ENCODE data around the gene DIAPH3.

Gene DIAPH3

GRCh38 chr13:59888408-59888807, 275.3 kb downstream of the DIAPH3 start:
- H3K4ac ChIP-seq (ENCODE audit: low read depth in 1 of 2, low read length in 2 of 2): no peak overlapping the region
- WGBS: no CpG with 5 or more reads among the region's 2 CpGs
- H4K91ac ChIP-seq (ENCODE audit: low read length): no peak overlapping the region
- no peak overlapping the region for H3K23ac ChIP-seq (ENCODE audit: low read length in 2 of 2)
- no peak overlapping the region for H3K27ac ChIP-seq (ENCODE audit: low read length, poor library complexity, severe bottlenecking)
- no peak overlapping the region for H4K8ac ChIP-seq (ENCODE audit: low read length)
- H3K4me1 ChIP-seq (ENCODE audit: control insufficient read depth, insufficient read depth, low read depth, low read length): no peaks in the 10 kb centered on the region
- no peaks in the 10 kb centered on the region for H3K36me3 ChIP-seq (ENCODE audit: control insufficient read depth in 1 of 2, insufficient read depth in 2 of 2, low read depth in 1 of 2, low read length in 2 of 2)
- no peak overlapping the region for H2AK5ac ChIP-seq (ENCODE audit: low read length, severe bottlenecking)
- DNase-seq: no peak
- no peak overlapping the region for H3K9ac ChIP-seq (ENCODE audit: low read length)
- H2AFZ ChIP-seq (ENCODE audit: low read depth, low read length): no peak overlapping the region
- no peak overlapping the region for H2BK15ac ChIP-seq (ENCODE audit: low read depth, poor library complexity, severe bottlenecking)
- H3K4me2 ChIP-seq (ENCODE audit: low read length, poor library complexity, severe bottlenecking): no peak overlapping the region
- no peak overlapping the region for H2BK12ac ChIP-seq (ENCODE audit: low read length in 2 of 2)
- H3K9me3 ChIP-seq (ENCODE audit: control insufficient read depth, low read length): no peaks in the 10 kb centered on the region
- H3K27me3 ChIP-seq (ENCODE audit: control insufficient read depth in 1 of 2, insufficient read depth in 1 of 2, low read length in 2 of 2): no peaks in the 10 kb centered on the region
- peaks cover 6% of the 10 kb centered on the region for H3K79me1 ChIP-seq (replicated peaks; ENCODE audit: low read length, poor library complexity, severe bottlenecking)
- no peak overlapping the region for H3K14ac ChIP-seq (ENCODE audit: low read length in 2 of 2)
- H2BK120ac ChIP-seq (ENCODE audit: low read depth, low read length): no peak overlapping the region
- H3K4me3 ChIP-seq (ENCODE audit: insufficient read depth in 1 of 2, low read depth in 1 of 2, low read length in 2 of 2): no peak overlapping the region
- H2BK5ac ChIP-seq (ENCODE audit: low read depth, low read length, poor library complexity, severe bottlenecking): no peak overlapping the region
- no peak overlapping the region for H3K18ac ChIP-seq (ENCODE audit: low read depth in 1 of 2, low read length in 2 of 2)

GRCh38 chr13:59885076-59885475, 278.7 kb downstream of the DIAPH3 start:
- Histone ChIP-seq H3K4me1 (ENCODE audit: control insufficient read depth, insufficient read depth, low read depth, low read length) (no peaks in the 10 kb centered on the region), H3K4me3 (ENCODE audit: insufficient read depth in 1 of 2, low read depth in 1 of 2, low read length in 2 of 2) (no peak overlapping the region), H3K18ac (ENCODE audit: low read depth in 1 of 2, low read length in 2 of 2) (no peak overlapping the region), H3K9me3 (ENCODE audit: control insufficient read depth, low read length) (no peaks in the 10 kb centered on the region), H3K4ac (ENCODE audit: low read depth in 1 of 2, low read length in 2 of 2) (no peak overlapping the region), H3K9ac (ENCODE audit: low read length) (no peak overlapping the region), H3K4me2 (ENCODE audit: low read length, poor library complexity, severe bottlenecking) (no peak overlapping the region), H4K91ac (ENCODE audit: low read length) (no peak overlapping the region), H2BK12ac (ENCODE audit: low read length in 2 of 2) (no peak overlapping the region), H3K14ac (ENCODE audit: low read length in 2 of 2) (no peak overlapping the region), H3K27me3 (ENCODE audit: control insufficient read depth in 1 of 2, insufficient read depth in 1 of 2, low read length in 2 of 2) (no peaks in the 10 kb centered on the region), H3K27ac (ENCODE audit: low read length, poor library complexity, severe bottlenecking) (no peak overlapping the region), H3K79me1 (replicated peaks; ENCODE audit: low read length, poor library complexity, severe bottlenecking) (peaks cover 6% of the 10 kb centered on the region), H2AFZ (ENCODE audit: low read depth, low read length) (no peak overlapping the region), H3K36me3 (ENCODE audit: control insufficient read depth in 1 of 2, insufficient read depth in 2 of 2, low read depth in 1 of 2, low read length in 2 of 2) (no peaks in the 10 kb centered on the region), H2AK5ac (ENCODE audit: low read length, severe bottlenecking) (no peak overlapping the region), H2BK120ac (ENCODE audit: low read depth, low read length) (no peak overlapping the region), H4K8ac (ENCODE audit: low read length) (no peak overlapping the region), H3K23ac (ENCODE audit: low read length in 2 of 2) (no peak overlapping the region), H2BK5ac (ENCODE audit: low read depth, low read length, poor library complexity, severe bottlenecking) (no peak overlapping the region), H2BK15ac (ENCODE audit: low read depth, poor library complexity, severe bottlenecking) (no peak overlapping the region)
- 100% methylated on average over 1 of the region's 3 CpGs for WGBS
- DNase-seq: no peak

DNA sequence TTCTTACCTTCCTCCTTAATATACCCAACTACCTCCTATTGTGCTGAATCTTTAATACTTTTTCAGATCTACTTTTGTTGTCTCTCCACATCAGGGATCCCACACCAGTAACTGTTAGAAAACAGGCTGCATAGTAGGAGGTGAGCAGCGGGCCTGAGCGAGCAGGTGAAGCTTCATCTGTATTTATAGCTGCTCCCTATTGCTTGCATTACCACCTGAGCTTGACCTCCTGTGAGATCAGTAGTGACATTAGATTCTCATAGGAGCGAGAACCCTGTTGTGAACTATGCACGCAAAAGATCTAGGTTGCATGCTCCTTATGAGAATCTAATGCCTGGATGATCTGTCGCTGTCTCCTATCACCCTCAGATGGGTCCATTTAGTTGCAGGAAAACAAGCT, 279.8 kb downstream of the DIAPH3 start:
- no peaks in the 10 kb centered on the region for H3K4me1 ChIP-seq (ENCODE audit: control insufficient read depth, insufficient read depth, low read depth, low read length)
- no peak overlapping the region for H3K4ac ChIP-seq (ENCODE audit: low read depth in 1 of 2, low read length in 2 of 2)
- no peaks in the 10 kb centered on the region for H3K9me3 ChIP-seq (ENCODE audit: control insufficient read depth, low read length)
- no peak overlapping the region for H4K91ac ChIP-seq (ENCODE audit: low read length)
- H2BK12ac ChIP-seq (ENCODE audit: low read length in 2 of 2): no peak overlapping the region
- no peaks in the 10 kb centered on the region for H3K36me3 ChIP-seq (ENCODE audit: control insufficient read depth in 1 of 2, insufficient read depth in 2 of 2, low read depth in 1 of 2, low read length in 2 of 2)
- no peaks in the 10 kb centered on the region for H3K27me3 ChIP-seq (ENCODE audit: control insufficient read depth in 1 of 2, insufficient read depth in 1 of 2, low read length in 2 of 2)
- 94% methylated on average over 5 of the region's 5 CpGs for WGBS
- no peak overlapping the region for H4K8ac ChIP-seq (ENCODE audit: low read length)
- no peak overlapping the region for H3K4me2 ChIP-seq (ENCODE audit: low read length, poor library complexity, severe bottlenecking)
- no peak overlapping the region for H3K4me3 ChIP-seq (ENCODE audit: insufficient read depth in 1 of 2, low read depth in 1 of 2, low read length in 2 of 2)
- DNase-seq: no peak
- no peak overlapping the region for H3K18ac ChIP-seq (ENCODE audit: low read depth in 1 of 2, low read length in 2 of 2)
- no peak overlapping the region for H2AFZ ChIP-seq (ENCODE audit: low read depth, low read length)
- H2BK120ac ChIP-seq (ENCODE audit: low read depth, low read length): no peak overlapping the region
- no peak overlapping the region for H2BK5ac ChIP-seq (ENCODE audit: low read depth, low read length, poor library complexity, severe bottlenecking)
- H3K23ac ChIP-seq (ENCODE audit: low read length in 2 of 2): no peak overlapping the region
- H3K14ac ChIP-seq (ENCODE audit: low read length in 2 of 2): no peak overlapping the region
- H2BK15ac ChIP-seq (ENCODE audit: low read depth, poor library complexity, severe bottlenecking): no peak overlapping the region
- H2AK5ac ChIP-seq (ENCODE audit: low read length, severe bottlenecking): no peak overlapping the region
- peaks cover 2% of the 10 kb centered on the region for H3K79me1 ChIP-seq (replicated peaks; ENCODE audit: low read length, poor library complexity, severe bottlenecking)
- no peak overlapping the region for H3K27ac ChIP-seq (ENCODE audit: low read length, poor library complexity, severe bottlenecking)
- no peak overlapping the region for H3K9ac ChIP-seq (ENCODE audit: low read length)

DNA sequence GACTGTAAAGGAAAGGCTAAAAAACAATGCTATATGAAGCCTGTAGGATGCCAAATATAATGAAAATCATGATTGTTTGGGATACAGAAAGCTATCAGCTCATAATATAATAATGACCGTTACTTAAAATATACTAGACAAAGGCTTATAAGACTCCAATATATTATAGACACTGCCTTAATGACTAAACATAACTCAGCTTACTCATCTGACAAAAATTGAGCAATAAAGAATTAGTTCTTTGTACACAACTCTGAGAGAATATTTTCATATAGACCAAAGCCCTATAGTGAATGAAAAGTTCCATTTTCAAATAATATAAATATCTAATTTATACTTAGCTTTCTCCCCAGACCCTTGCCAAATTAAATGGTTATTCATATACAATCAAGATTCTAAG, 283.3 kb downstream of the DIAPH3 start:
- Histone ChIP-seq H3K4ac (ENCODE audit: low read depth in 1 of 2, low read length in 2 of 2) (no peak overlapping the region), H2BK12ac (ENCODE audit: low read length in 2 of 2) (no peak overlapping the region), H3K27me3 (ENCODE audit: control insufficient read depth in 1 of 2, insufficient read depth in 1 of 2, low read length in 2 of 2) (no peaks in the 10 kb centered on the region), H2BK120ac (ENCODE audit: low read depth, low read length) (no peak overlapping the region), H3K4me1 (ENCODE audit: control insufficient read depth, insufficient read depth, low read depth, low read length) (no peaks in the 10 kb centered on the region), H3K18ac (ENCODE audit: low read depth in 1 of 2, low read length in 2 of 2) (no peak overlapping the region), H3K23ac (ENCODE audit: low read length in 2 of 2) (no peak overlapping the region), H3K36me3 (ENCODE audit: control insufficient read depth in 1 of 2, insufficient read depth in 2 of 2, low read depth in 1 of 2, low read length in 2 of 2) (no peaks in the 10 kb centered on the region), H2AK5ac (ENCODE audit: low read length, severe bottlenecking) (no peak overlapping the region), H4K91ac (ENCODE audit: low read length) (no peak overlapping the region), H3K4me2 (ENCODE audit: low read length, poor library complexity, severe bottlenecking) (no peak overlapping the region), H3K14ac (ENCODE audit: low read length in 2 of 2) (no peak overlapping the region), H3K4me3 (ENCODE audit: insufficient read depth in 1 of 2, low read depth in 1 of 2, low read length in 2 of 2) (no peak overlapping the region), H2BK5ac (ENCODE audit: low read depth, low read length, poor library complexity, severe bottlenecking) (no peak overlapping the region), H3K9me3 (ENCODE audit: control insufficient read depth, low read length) (no peaks in the 10 kb centered on the region), H3K27ac (ENCODE audit: low read length, poor library complexity, severe bottlenecking) (no peak overlapping the region), H3K79me1 (replicated peaks; ENCODE audit: low read length, poor library complexity, severe bottlenecking) (peaks cover 8% of the 10 kb centered on the region), H4K8ac (ENCODE audit: low read length) (no peak overlapping the region), H3K9ac (ENCODE audit: low read length) (no peak overlapping the region), H2AFZ (ENCODE audit: low read depth, low read length) (no peak overlapping the region), H2BK15ac (ENCODE audit: low read depth, poor library complexity, severe bottlenecking) (no peak overlapping the region)
- peak; percentile 22 for DNase-seq
- no CpG with 5 or more reads among the region's 1 CpG for WGBS

All from mesenchymal stem cell (in vitro differentiated cells and primary cell).